ENCODE measurements around the gene GLUL.

GLUL gene

DNA sequence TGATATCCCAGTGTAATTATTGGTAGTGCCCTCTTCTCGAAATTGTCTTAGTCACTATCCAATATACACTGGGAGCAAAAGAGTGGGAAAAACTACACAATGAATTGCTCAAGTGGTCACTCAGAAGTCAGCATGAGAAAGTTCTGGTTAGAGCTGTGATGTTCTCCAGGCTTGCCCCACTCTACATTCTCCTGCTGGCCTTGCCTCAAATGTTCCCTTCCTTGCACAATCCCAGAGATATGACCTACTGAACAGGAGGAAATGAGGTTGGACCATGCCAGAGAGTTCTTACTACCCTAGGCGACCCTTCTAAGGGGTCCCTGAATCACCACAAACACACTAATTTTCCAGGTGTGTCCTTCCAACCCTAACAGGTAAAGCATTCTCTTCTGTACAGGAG lies 40.8 kb downstream of the GLUL start:
- no peak for TF ChIP-seq TAF1 (IDR thresholded peaks at IDR 0.05; ENCODE audit: borderline replicate concordance, insufficient read depth, low read length)
- TF ChIP-seq FOXP2 (optimal IDR thresholded peaks at IDR 0.05; ENCODE audit: borderline replicate concordance, extremely low read depth, extremely low read length, insufficient read depth): no peak
- no peak for TF ChIP-seq SIN3A (IDR thresholded peaks at IDR 0.05; ENCODE audit: borderline replicate concordance, insufficient read depth, low read length)
- TF ChIP-seq, protein P1, sequence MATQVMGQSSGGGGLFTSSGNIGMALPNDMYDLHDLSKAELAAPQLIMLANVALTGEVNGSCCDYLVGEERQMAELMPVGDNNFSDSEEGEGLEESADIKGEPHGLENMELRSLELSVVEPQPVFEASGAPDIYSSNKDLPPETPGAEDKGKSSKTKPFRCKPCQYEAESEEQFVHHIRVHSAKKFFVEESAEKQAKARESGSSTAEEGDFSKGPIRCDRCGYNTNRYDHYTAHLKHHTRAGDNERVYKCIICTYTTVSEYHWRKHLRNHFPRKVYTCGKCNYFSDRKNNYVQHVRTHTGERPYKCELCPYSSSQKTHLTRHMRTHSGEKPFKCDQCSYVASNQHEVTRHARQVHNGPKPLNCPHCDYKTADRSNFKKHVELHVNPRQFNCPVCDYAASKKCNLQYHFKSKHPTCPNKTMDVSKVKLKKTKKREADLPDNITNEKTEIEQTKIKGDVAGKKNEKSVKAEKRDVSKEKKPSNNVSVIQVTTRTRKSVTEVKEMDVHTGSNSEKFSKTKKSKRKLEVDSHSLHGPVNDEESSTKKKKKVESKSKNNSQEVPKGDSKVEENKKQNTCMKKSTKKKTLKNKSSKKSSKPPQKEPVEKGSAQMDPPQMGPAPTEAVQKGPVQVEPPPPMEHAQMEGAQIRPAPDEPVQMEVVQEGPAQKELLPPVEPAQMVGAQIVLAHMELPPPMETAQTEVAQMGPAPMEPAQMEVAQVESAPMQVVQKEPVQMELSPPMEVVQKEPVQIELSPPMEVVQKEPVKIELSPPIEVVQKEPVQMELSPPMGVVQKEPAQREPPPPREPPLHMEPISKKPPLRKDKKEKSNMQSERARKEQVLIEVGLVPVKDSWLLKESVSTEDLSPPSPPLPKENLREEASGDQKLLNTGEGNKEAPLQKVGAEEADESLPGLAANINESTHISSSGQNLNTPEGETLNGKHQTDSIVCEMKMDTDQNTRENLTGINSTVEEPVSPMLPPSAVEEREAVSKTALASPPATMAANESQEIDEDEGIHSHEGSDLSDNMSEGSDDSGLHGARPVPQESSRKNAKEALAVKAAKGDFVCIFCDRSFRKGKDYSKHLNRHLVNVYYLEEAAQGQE (IDR thresholded peaks at IDR 0.05; ENCODE audit: insufficient read depth in 1 of 2, low read depth in 2 of 2, low read length in 2 of 2): no peak
- TF ChIP-seq POLR2AphosphoS5 (IDR thresholded peaks at IDR 0.05; ENCODE audit: low read depth, low read length): no peak

- TF ChIP-seq SIN3A (IDR thresholded peaks at IDR 0.05; ENCODE audit: borderline replicate concordance, insufficient read depth, low read length) (no peak), FOXP2 (optimal IDR thresholded peaks at IDR 0.05; ENCODE audit: borderline replicate concordance, extremely low read depth, extremely low read length, insufficient read depth) (no peak), TAF1 (IDR thresholded peaks at IDR 0.05; ENCODE audit: borderline replicate concordance, insufficient read depth, low read length) (no peak)
- TF ChIP-seq, protein P1 (IDR thresholded peaks at IDR 0.05; ENCODE audit: insufficient read depth in 1 of 2, low read depth in 2 of 2, low read length in 2 of 2): no peak
Observed at GRCh38 chr1:182348961-182349747, 42.4 kb downstream of the GLUL start.

DNA sequence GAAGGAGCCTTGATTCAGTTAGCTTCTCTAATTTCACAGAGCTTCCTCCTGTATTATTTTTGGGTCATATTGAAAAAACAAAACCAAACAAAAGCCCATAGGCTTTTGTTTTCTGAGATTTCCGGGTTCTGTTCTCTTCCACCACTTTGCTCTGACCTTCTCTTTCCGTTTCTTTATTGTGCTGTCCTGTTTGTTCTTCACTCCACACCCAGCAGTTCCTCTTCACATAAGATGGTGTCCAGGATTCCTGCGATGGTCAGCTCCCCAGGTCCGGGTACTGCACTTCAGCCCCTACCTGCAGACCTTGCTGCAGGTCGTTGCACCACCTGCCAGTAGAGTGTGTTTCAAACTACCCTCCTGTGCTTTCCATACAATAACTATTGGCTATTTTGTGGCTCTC lies 44.6 kb downstream of the GLUL start:
- TF ChIP-seq, protein P1 (IDR thresholded peaks at IDR 0.05; ENCODE audit: insufficient read depth in 1 of 2, low read depth in 2 of 2, low read length in 2 of 2): no peak
- TF ChIP-seq POLR2AphosphoS5 (IDR thresholded peaks at IDR 0.05; ENCODE audit: low read depth, low read length) (no peak), FOXP2 (optimal IDR thresholded peaks at IDR 0.05; ENCODE audit: borderline replicate concordance, extremely low read depth, extremely low read length, insufficient read depth) (no peak), TAF1 (IDR thresholded peaks at IDR 0.05; ENCODE audit: borderline replicate concordance, insufficient read depth, low read length) (no peak), SIN3A (IDR thresholded peaks at IDR 0.05; ENCODE audit: borderline replicate concordance, insufficient read depth, low read length) (no peak)

- TF ChIP-seq FOXP2 (optimal IDR thresholded peaks at IDR 0.05; ENCODE audit: borderline replicate concordance, extremely low read depth, extremely low read length, insufficient read depth) (no peak), TAF1 (IDR thresholded peaks at IDR 0.05; ENCODE audit: borderline replicate concordance, insufficient read depth, low read length) (no peak), POLR2AphosphoS5 (IDR thresholded peaks at IDR 0.05; ENCODE audit: low read depth, low read length) (no peak), SIN3A (IDR thresholded peaks at IDR 0.05; ENCODE audit: borderline replicate concordance, insufficient read depth, low read length) (no peak)
- TF ChIP-seq, protein P1 (IDR thresholded peaks at IDR 0.05; ENCODE audit: insufficient read depth in 1 of 2, low read depth in 2 of 2, low read length in 2 of 2): no peak
Observed at GRCh38 chr1:182340233-182341058, 51.1 kb downstream of the GLUL start.
